Myocyte (in vitro differentiated cells): ENCODE results near the gene PPP4R4. TPM values are rescaled to one million over a fixed set of nuclear protein-coding genes. Genes with fewer than 3 reads are reported as not detected.
"Not testable (repeated sequence)": the region's sequence is repeated elsewhere in the genome, so short reads cannot be mapped to it uniquely, and the experiment has no call there.

ENCODE experiments used
- DNase-seq: peaks from one replicate; pipeline ENCODE4 v3.0.0-alpha.2; 2012; ENCODE audit warnings: low read depth
- total RNA-seq: library from RNA; depleted of rRNA; stranded (reverse); fragments of >200 nt; gene quantifications from 2 replicates; pipeline ENCODE4 v1.2.3, GENCODE V29; 2014

Gene PPP4R4
- total RNA-seq, 1 donor from 2014 or later = 0.75 TPM

GRCh38 chr14:94176808-94177207, 2.7 kb downstream of the PPP4R4 start:
- no peak for DNase-seq

GRCh38 chr14:94177806-94178205, 3.7 kb downstream of the PPP4R4 start:
- DNase-seq = no peak

GRCh38 chr14:94179244-94179643, 5.1 kb downstream of the PPP4R4 start:
- no peak for DNase-seq

- peak; percentile 54 for DNase-seq
Measured at GRCh38 chr14:94180655-94181271, 6.6 kb downstream of the PPP4R4 start.

- no peak for DNase-seq
Measured at GRCh38 chr14:94181835-94182234, 7.7 kb downstream of the PPP4R4 start.

GRCh38 chr14:94192536-94192935, 18.4 kb downstream of the PPP4R4 start:
- no peak for DNase-seq

- no peak for DNase-seq
Measured at GRCh38 chr14:94193776-94194175, 19.7 kb downstream of the PPP4R4 start.

GRCh38 chr14:94196057-94196456, 21.9 kb downstream of the PPP4R4 start:
- DNase-seq = no peak

GRCh38 chr14:94203473-94204210, 29.5 kb downstream of the PPP4R4 start:
- DNase-seq = no peak

GRCh38 chr14:94213021-94213420, 38.9 kb downstream of the PPP4R4 start:
- no peak for DNase-seq

- no peak for DNase-seq
Measured at GRCh38 chr14:94213741-94214140, 39.6 kb downstream of the PPP4R4 start.

GRCh38 chr14:94217116-94217515, 43.0 kb downstream of the PPP4R4 start:
- no peak for DNase-seq

GRCh38 chr14:94218198-94218886, 44.2 kb downstream of the PPP4R4 start:
- not testable (repeated sequence) for DNase-seq

GRCh38 chr14:94224040-94224439, 49.9 kb downstream of the PPP4R4 start:
- DNase-seq = no peak

GRCh38 chr14:94225460-94226378, 51.6 kb downstream of the PPP4R4 start:
- no peak for DNase-seq

- no peak for DNase-seq
Measured at GRCh38 chr14:94227029-94227428, 52.9 kb downstream of the PPP4R4 start.

- DNase-seq = no peak
Measured at GRCh38 chr14:94237046-94237445, 62.9 kb downstream of the PPP4R4 start.

GRCh38 chr14:94237983-94238382, 63.9 kb downstream of the PPP4R4 start:
- DNase-seq = no peak

GRCh38 chr14:94239406-94239805, 65.3 kb downstream of the PPP4R4 start:
- no peak for DNase-seq

GRCh38 chr14:94244182-94244581, 70.1 kb downstream of the PPP4R4 start:
- DNase-seq = no peak

GRCh38 chr14:94264195-94264594, 90.1 kb downstream of the PPP4R4 start:
- not testable (repeated sequence) for DNase-seq
